NCI-H2171 (cell line): ENCODE results near the gene BICC1.
"Not testable (repeated sequence)": the region's sequence is repeated elsewhere in the genome, so short reads cannot be mapped to it uniquely, and the experiment has no call there.

Experiments
- DNase-seq: peaks from one replicate; lab custom pipeline; 2025; lab: John Stamatoyannopoulos, UW

The BICC1 gene

GRCh38 chr10:58857251-58857805, 344.7 kb downstream of the BICC1 start:
- DNase-seq: no peak

GRCh38 chr10:58858123-58858522, 345.5 kb downstream of the BICC1 start:
- not testable (repeated sequence) for DNase-seq

GRCh38 chr10:58859526-58859925, 346.9 kb downstream of the BICC1 start:
- no peak for DNase-seq

- DNase-seq: no peak
Observed at GRCh38 chr10:58867683-58868082, 355.0 kb downstream of the BICC1 start.

GRCh38 chr10:58868736-58869435, 356.2 kb downstream of the BICC1 start:
- DNase-seq: no peak

GRCh38 chr10:58870070-58870469, 357.4 kb downstream of the BICC1 start:
- DNase-seq: no peak

- no peak for DNase-seq
Observed at GRCh38 chr10:58873161-58873560, 360.5 kb downstream of the BICC1 start.
